Progenitor cell of endocrine pancreas (in vitro differentiated cells): ENCODE data around the gene VWC2L. TPM values are rescaled to one million over a fixed set of nuclear protein-coding genes. Genes with fewer than 3 reads are reported as not detected.

Source experiments
- DNase-seq: peaks from one replicate; pipeline ENCODE4 v3.0.0; 2021; ENCODE audit warnings: low spot score; ENCODE audit not compliant: unreplicated experiment
- H3K27ac Mint-ChIP-seq: 2 replicates; pipeline ENCODE4 v1.8.0; 2021; ENCODE audit warnings: mild to moderate bottlenecking, moderate library complexity, mixed read lengths
- H3K27me3 Mint-ChIP-seq: 2 replicates; pipeline ENCODE4 v1.8.0; 2021; ENCODE audit warnings: mixed read lengths
- H3K36me3 Mint-ChIP-seq: 2 replicates; pipeline ENCODE4 v1.8.0; 2022; ENCODE audit warnings: mixed read lengths; ENCODE audit not compliant: insufficient read depth
- H3K4me1 Mint-ChIP-seq: 2 replicates; pipeline ENCODE4 v1.8.0; 2021; ENCODE audit warnings: low read depth, mixed read lengths
- H3K4me3 Mint-ChIP-seq: 2 replicates; pipeline ENCODE4 v1.8.0; 2021; ENCODE audit warnings: low read depth, mild to moderate bottlenecking, moderate library complexity, mixed read lengths
- H3K9me3 Mint-ChIP-seq: 2 replicates; pipeline ENCODE4 v1.8.0; 2021; ENCODE audit warnings: low read depth, mixed read lengths
- total RNA-seq: library from RNA; stranded (reverse); gene quantifications from 2 replicates; pipeline ENCODE4 v1.2.1, GENCODE V29; 2021
- TF ChIP-seq, protein P1 (sequence below): fragments of 200-600 bp; sonication (generic); IDR thresholded peaks from one replicate; pipeline ENCODE4 v1.5.0; 2021; ENCODE audit warnings: antibody characterized with exemption, mild to moderate bottlenecking; ENCODE audit not compliant: unreplicated experiment

VWC2L gene
- total RNA-seq, 1 donor from 2014 or later, result not detected

DNA sequence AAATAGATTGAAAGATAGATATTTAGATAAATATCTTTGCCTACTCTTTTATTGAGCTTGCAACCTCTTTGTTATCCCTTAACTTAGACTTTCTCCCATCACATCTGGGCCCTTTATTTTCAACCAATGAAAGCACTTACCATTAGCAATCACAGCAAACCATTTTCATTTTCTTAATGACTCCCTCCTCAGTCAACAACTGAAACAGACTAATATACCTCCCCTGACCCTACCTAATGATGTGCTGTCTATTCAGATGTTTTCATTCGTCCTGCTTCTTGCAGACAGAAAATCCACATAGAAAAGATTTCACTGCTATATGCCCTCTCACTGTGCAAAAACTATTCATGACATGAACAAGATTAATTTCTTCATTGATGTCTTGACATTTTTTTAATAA lies 154.4 kb downstream of the VWC2L start:
- Mint-ChIP-seq H3K27ac (no peak overlapping the region), H3K36me3 (no peaks in the 10 kb centered on the region), H3K27me3 (no peaks in the 10 kb centered on the region), H3K4me3 (no peak overlapping the region), H3K4me1 (peaks cover 3% of the 10 kb centered on the region), H3K9me3 (peaks cover 16% of the 10 kb centered on the region)
- TF ChIP-seq, protein P1, sequence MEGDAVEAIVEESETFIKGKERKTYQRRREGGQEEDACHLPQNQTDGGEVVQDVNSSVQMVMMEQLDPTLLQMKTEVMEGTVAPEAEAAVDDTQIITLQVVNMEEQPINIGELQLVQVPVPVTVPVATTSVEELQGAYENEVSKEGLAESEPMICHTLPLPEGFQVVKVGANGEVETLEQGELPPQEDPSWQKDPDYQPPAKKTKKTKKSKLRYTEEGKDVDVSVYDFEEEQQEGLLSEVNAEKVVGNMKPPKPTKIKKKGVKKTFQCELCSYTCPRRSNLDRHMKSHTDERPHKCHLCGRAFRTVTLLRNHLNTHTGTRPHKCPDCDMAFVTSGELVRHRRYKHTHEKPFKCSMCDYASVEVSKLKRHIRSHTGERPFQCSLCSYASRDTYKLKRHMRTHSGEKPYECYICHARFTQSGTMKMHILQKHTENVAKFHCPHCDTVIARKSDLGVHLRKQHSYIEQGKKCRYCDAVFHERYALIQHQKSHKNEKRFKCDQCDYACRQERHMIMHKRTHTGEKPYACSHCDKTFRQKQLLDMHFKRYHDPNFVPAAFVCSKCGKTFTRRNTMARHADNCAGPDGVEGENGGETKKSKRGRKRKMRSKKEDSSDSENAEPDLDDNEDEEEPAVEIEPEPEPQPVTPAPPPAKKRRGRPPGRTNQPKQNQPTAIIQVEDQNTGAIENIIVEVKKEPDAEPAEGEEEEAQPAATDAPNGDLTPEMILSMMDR, result no peak
- DNase-seq, result no peak

DNA sequence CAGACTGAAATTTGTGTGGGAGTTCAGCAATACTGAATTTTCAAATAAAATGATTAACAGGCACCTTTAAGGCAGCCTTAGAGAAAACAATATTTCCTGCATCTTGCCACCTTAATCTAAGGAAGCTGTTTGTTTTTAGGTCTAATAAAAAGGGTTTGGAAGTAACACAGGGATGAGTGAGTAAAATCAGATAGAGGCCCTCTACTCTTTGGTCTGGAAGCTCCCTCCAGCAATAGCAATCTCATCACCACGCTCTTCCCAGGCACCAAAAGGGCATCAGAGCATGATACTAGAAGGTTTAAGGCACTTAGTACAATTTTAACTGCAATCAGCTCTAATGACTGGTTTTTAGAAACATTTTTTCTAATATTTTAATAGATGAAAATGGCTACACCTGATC lies 155.6 kb downstream of the VWC2L start:
- peaks cover 3% of the 10 kb centered on the region for H3K4me1 Mint-ChIP-seq
- H3K4me3 Mint-ChIP-seq, result no peak overlapping the region
- no peaks in the 10 kb centered on the region for H3K27me3 Mint-ChIP-seq
- TF ChIP-seq, protein P1, result no peak
- no peak overlapping the region for H3K27ac Mint-ChIP-seq
- DNase-seq, result no peak
- H3K36me3 Mint-ChIP-seq, result no peaks in the 10 kb centered on the region
- peaks cover 16% of the 10 kb centered on the region for H3K9me3 Mint-ChIP-seq

DNA sequence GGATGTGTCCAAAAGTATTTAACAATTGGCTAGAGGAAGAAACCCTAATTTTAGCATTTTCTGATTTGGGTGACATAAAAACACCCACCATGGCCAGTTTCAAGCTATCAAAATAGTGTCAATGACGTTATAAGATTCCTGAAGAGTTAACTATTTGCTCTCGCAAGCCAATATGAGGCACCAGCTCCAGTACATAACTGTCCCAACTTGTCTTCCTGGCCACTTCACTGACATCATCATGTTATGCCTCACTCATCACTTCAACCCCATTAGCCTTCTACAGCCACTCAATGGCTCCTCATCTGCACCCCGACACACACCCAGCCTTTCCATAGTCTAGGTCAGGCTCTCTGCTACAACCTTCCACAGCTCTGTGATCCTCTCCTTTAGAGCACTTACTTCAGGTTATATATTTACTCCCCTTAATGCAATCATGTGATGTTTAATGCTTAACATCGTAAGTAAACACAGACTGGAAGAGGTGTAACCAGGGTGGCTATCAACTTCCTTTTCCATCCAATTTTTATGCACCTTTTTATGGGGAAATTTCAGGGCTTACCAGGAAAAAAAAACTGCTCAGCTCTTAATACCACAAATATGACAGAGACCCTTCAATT lies 158.7 kb downstream of the VWC2L start:
- Mint-ChIP-seq H3K9me3 (peaks cover 2% of the 10 kb centered on the region), H3K27ac (no peak overlapping the region), H3K4me3 (no peak overlapping the region), H3K27me3 (no peaks in the 10 kb centered on the region), H3K36me3 (no peaks in the 10 kb centered on the region), H3K4me1 (peaks cover 3% of the 10 kb centered on the region)
- TF ChIP-seq, protein P1, result no peak
- no peak for DNase-seq

DNA sequence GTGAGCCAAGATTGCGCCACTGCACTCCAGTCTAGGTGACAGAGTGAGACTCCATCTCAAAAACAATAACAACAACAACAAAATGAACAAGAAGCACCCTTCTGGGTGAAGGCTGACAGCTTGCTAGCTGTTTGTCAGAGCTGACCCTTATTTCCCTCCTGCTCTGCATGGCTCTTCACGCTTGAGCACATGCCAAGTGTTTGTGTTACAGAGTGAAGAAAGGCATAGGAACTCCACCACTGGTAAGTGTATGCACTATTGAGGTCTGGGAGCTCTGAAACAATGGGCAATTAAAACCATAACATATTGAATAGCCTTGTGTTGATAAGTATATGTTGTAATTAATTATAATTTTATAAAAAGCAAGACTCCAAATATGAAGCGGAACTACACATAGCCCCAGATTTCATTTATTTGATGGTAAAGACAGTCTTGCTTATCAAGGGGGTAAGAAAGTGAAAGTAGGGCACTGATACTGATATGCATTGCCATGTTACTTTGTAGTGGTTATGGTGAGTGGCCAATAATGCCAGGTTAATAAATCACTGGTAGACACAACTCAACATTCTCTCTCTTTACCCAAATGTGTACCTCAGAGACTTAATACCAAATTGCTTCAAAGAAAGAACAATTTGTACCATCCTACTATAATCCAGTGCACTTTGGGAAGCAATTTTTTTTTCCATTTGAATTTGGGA lies 163.4 kb downstream of the VWC2L start:
- TF ChIP-seq, protein P1, result no peak
- Mint-ChIP-seq H3K4me1 (peaks cover 3% of the 10 kb centered on the region), H3K27ac (no peak overlapping the region), H3K27me3 (no peaks in the 10 kb centered on the region), H3K4me3 (no peak overlapping the region), H3K36me3 (no peaks in the 10 kb centered on the region), H3K9me3 (no peaks in the 10 kb centered on the region)
- DNase-seq, result no peak

DNA sequence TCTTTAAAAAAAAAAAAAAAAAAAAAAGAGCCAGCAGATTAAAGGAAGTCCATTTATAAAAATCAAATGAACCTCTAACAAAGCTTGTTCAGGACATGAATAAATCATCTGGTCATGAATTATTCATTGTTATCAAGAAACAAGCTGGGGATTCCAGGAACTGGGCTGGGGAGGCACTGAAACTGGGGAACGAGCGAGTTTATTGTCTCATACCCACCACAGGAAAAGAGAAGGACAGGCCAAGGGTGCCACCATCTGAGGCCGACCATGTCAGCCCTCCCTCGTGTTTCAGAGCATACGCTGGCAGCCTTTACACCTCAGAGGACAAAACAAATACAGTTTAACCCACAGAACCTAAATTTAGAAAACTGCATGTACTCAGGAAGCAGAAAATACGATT lies 164.2 kb downstream of the VWC2L start:
- Mint-ChIP-seq H3K4me3 (no peak overlapping the region), H3K4me1 (no peaks in the 10 kb centered on the region), H3K27me3 (no peaks in the 10 kb centered on the region), H3K9me3 (no peaks in the 10 kb centered on the region), H3K27ac (no peak overlapping the region), H3K36me3 (no peaks in the 10 kb centered on the region)
- no peak for DNase-seq
- TF ChIP-seq, protein P1, result no peak
